Lower lobe of right lung (tissue), 2 donors: Measurements from ENCODE around the gene FLAD1. TPM values are rescaled to one million over a fixed set of nuclear protein-coding genes. Genes with fewer than 3 reads are reported as not detected.
A peak's percentile ranks its signal among the peaks of the same experiment; 100 is the strongest.

Experiments used
- ATAC-seq, 2 donors: fragments of 200-7000 bp; cut with Tn5 transposase; one replicate each; pipeline ENCODE4 v1.9.1; 2020 to 2022; ENCODE audit warnings: mild to moderate bottlenecking in 2 of 2, moderate library complexity in 2 of 2
- DNase-seq: peaks from one replicate; pipeline ENCODE4 v3.0.0-alpha.2; 2020
- H3K27ac ChIP-seq: fragments of 200-600 bp; one replicate; pipeline ENCODE4 v1.8.0; 2022
- H3K27me3 ChIP-seq: fragments of 200-600 bp; one replicate; pipeline ENCODE4 v1.8.0; 2022; ENCODE audit warnings: low read depth
- H3K36me3 ChIP-seq: fragments of 200-600 bp; one replicate; pipeline ENCODE4 v1.8.0; 2022; ENCODE audit warnings: mild to moderate bottlenecking
- H3K4me1 ChIP-seq: fragments of 200-600 bp; one replicate; pipeline ENCODE4 v1.8.0; 2022
- H3K4me3 ChIP-seq: fragments of 200-600 bp; one replicate; pipeline ENCODE4 v1.8.0; 2022; ENCODE audit warnings: mild to moderate bottlenecking
- H3K9me3 ChIP-seq: fragments of 200-600 bp; one replicate; pipeline ENCODE4 v1.8.0; 2022
- CTCF ChIP-seq: fragments of 200-600 bp; IDR thresholded peaks from one replicate; pipeline ENCODE4 v1.8.0; 2022; ENCODE audit warnings: antibody characterized with exemption, mild to moderate bottlenecking
- intact Hi-C: fragments of 100-400 bp; cut with DNase I; formaldehyde crosslinking; loops from one replicate; pipeline ENCODE4 v1.11.0; 2022
- total RNA-seq: library from RNA; stranded (reverse); fragmentation: NEBNext Ultra II Directional; extraction: Animal tissue kit (Norgen Biotek cat#: 25700); gene quantifications from one replicate; pipeline ENCODE4 v1.2.1, GENCODE V29; 2021
- donor health status: DM: no; HTN: yes; CAD: no; lungs with severe emphysema.

The FLAD1 gene
- total RNA-seq, 1 donor from 2014 or later, result 31.9 TPM

- DNase-seq, result peak; percentile 86
- H3K27ac ChIP-seq, result peak overlapping the region; percentile 91
- TF ChIP-seq CTCF, result no peak
- H3K4me3 ChIP-seq, result peak overlapping the region; percentile 97
- intact Hi-C loops, result no loop called here
- no peaks in the 10 kb centered on the region for H3K36me3 ChIP-seq
- no peaks in the 10 kb centered on the region for H3K9me3 ChIP-seq
- H3K27me3 ChIP-seq, result no peaks in the 10 kb centered on the region
- ATAC-seq, result peak in 1 of 2 donors; percentile 19
- H3K4me1 ChIP-seq, result peaks cover 61% of the 10 kb centered on the region
These were observed 22.2 kb downstream of the FLAD1 start for GRCh38 chr1:155005076-155006011.

GRCh38 chr1:155006601-155007101 lies 23.5 kb downstream of the FLAD1 start:
- H3K36me3 ChIP-seq, result no peaks in the 10 kb centered on the region
- no peaks in the 10 kb centered on the region for H3K9me3 ChIP-seq
- H3K4me3 ChIP-seq, result peak overlapping the region; percentile 97
- no peak for TF ChIP-seq CTCF
- intact Hi-C loops, result no loop called here
- DNase-seq (no peak), ATAC-seq (no peak)
- peak overlapping the region; percentile 91 for H3K27ac ChIP-seq
- H3K4me1 ChIP-seq, result peaks cover 74% of the 10 kb centered on the region
- H3K27me3 ChIP-seq, result no peaks in the 10 kb centered on the region

GRCh38 chr1:155007251-155007828 lies 24.2 kb downstream of the FLAD1 start:
- Histone ChIP-seq H3K9me3 (no peaks in the 10 kb centered on the region), H3K36me3 (no peaks in the 10 kb centered on the region), H3K27ac (peak overlapping the region; percentile 76), H3K4me1 (peaks cover 81% of the 10 kb centered on the region), H3K27me3 (no peaks in the 10 kb centered on the region), H3K4me3 (peak overlapping the region; percentile 49)
- intact Hi-C loops, result no loop called here
- no peak for TF ChIP-seq CTCF
- DNase-seq (no peak), ATAC-seq (no peak)

- intact Hi-C loops, result no loop called here
- ATAC-seq (peak; percentile 5 to 20), DNase-seq (no peak)
- Histone ChIP-seq H3K4me1 (peaks cover 91% of the 10 kb centered on the region), H3K4me3 (peak overlapping the region; percentile 49), H3K9me3 (no peaks in the 10 kb centered on the region), H3K27ac (peak overlapping the region; percentile 76), H3K27me3 (no peaks in the 10 kb centered on the region), H3K36me3 (peaks cover 4% of the 10 kb centered on the region)
- no peak for TF ChIP-seq CTCF
These were observed 25.1 kb downstream of the FLAD1 start for GRCh38 chr1:155008015-155008941.

GRCh38 chr1:155009221-155009711 lies 26.1 kb downstream of the FLAD1 start:
- no peaks in the 10 kb centered on the region for H3K9me3 ChIP-seq
- peak overlapping the region; percentile 49 for H3K4me3 ChIP-seq
- intact Hi-C loops, result no loop called here
- DNase-seq (no peak), ATAC-seq (no peak)
- no peak for TF ChIP-seq CTCF
- peaks cover 9% of the 10 kb centered on the region for H3K36me3 ChIP-seq
- H3K27me3 ChIP-seq, result no peaks in the 10 kb centered on the region
- H3K27ac ChIP-seq, result peak overlapping the region; percentile 76
- H3K4me1 ChIP-seq, result peaks cover 97% of the 10 kb centered on the region
